ENCODE data around the gene XKR7. TPM values are rescaled to one million over a fixed set of nuclear protein-coding genes. Genes with fewer than 3 reads are reported as not detected.

XKR7 gene
- total and polyA plus RNA-seq, 4 donors, result 0.13 TPM; not detected in 3

DNA sequence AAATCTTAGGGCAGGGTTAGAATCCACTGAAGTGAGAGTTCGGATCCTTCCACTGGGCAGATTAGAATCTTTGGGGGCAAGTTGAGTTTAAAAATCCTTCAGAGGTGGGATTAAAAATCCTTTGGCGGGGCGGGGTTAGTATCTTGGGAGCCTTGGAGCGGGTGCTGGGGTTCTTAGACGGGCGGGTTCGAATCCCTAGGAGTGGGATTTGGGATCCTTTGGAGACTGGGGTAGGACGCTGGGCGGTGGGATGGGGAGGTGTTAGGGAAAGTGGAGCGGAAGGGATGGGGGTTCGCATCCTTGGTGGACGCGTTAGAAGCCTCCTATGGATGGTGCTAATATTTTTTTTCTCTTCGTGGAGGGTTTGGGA, 83.8 kb downstream of the XKR7 start:
- H3K4me1 ChIP-seq (ENCODE audit: control insufficient read depth in 1 of 2, insufficient read depth in 2 of 2, low read length in 2 of 2), result no peaks in the 10 kb centered on the region
- H3K4me3 ChIP-seq (ENCODE audit: low read length in 2 of 2), result no peak overlapping the region
- no peak overlapping the region for H3K27ac ChIP-seq (ENCODE audit: low read depth in 1 of 2, low read length in 2 of 2)
- DNase-seq, result peak in 1 of 2 donors; percentile 61
- peaks cover 1% of the 10 kb centered on the region for H3K9me3 ChIP-seq (ENCODE audit: control insufficient read depth, low read length)
- intact Hi-C loops (cut with DNase I), result no loop called here
- H3K27me3 ChIP-seq (ENCODE audit: control insufficient read depth in 1 of 2, insufficient read depth in 2 of 2, low read length in 1 of 2), result no peaks in the 10 kb centered on the region
- H3K36me3 ChIP-seq (ENCODE audit: control insufficient read depth in 1 of 2, insufficient read depth in 2 of 2, low read length in 1 of 2), result no peaks in the 10 kb centered on the region
- WGBS, 2 donors, result 7 to 8% methylated on average over 13 to 14 of the region's 14 CpGs
- ATAC-seq (ENCODE audit: low FRiP score), result no peak

DNA sequence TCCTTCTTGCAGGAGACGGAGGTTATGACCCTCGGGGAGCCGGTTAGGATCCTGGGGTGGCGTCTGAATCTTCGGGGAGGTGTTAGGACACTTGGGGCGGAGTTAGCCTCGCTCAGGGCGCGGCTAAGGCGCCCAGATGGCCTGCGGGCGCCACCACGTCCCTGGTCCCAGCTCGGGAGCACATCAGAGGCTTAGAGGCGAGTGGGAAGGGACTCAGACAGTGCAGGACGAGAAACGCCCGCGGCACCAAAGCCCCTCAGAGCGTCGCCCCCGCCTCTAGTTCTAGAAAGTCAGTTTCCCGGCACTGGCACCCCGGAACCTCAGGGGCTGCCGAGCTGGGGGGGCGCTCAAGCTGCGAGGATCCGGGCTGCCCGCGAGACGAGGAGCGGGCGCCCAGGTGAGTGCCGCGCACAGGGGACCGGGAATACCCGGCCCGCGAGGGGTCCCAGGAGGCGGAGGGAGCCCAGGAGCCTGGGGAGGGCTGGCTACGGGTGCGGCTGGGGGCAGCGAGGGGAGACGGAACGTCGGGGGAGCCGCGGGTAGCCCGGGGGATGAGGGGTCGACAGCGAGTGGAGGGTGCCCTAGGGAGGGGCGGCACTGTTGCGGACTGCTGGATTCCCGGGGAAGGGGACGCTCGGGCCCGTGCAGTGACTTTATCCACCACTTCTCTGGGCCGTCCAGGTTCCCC, 84.3 kb downstream of the XKR7 start, which contains the start of gene HCK:
HCK (plus strand) TSS at position 153 of the 688 bp plus-strand sequence.
- Histone ChIP-seq H3K4me1 (ENCODE audit: control insufficient read depth in 1 of 2, insufficient read depth in 2 of 2, low read length in 2 of 2) (no peaks in the 10 kb centered on the region), H3K36me3 (ENCODE audit: control insufficient read depth in 1 of 2, insufficient read depth in 2 of 2, low read length in 1 of 2) (no peaks in the 10 kb centered on the region), H3K4me3 (ENCODE audit: low read length in 2 of 2) (no peak within 1 kb of the TSS), H3K27ac (ENCODE audit: low read depth in 1 of 2, low read length in 2 of 2) (no peak within 1 kb of the TSS), H3K9me3 (ENCODE audit: control insufficient read depth, low read length) (peaks cover 1% of the 10 kb centered on the region), H3K27me3 (ENCODE audit: control insufficient read depth in 1 of 2, insufficient read depth in 2 of 2, low read length in 1 of 2) (no peaks in the 10 kb centered on the region)
- intact Hi-C loops (cut with DNase I), result no loop called here
- DNase-seq (peak; percentile 72 to 78), ATAC-seq (ENCODE audit: low FRiP score) (peak; percentile 70)
- 2% methylated on average over 56 to 58 of the region's 58 CpGs for WGBS, 2 donors

DNA sequence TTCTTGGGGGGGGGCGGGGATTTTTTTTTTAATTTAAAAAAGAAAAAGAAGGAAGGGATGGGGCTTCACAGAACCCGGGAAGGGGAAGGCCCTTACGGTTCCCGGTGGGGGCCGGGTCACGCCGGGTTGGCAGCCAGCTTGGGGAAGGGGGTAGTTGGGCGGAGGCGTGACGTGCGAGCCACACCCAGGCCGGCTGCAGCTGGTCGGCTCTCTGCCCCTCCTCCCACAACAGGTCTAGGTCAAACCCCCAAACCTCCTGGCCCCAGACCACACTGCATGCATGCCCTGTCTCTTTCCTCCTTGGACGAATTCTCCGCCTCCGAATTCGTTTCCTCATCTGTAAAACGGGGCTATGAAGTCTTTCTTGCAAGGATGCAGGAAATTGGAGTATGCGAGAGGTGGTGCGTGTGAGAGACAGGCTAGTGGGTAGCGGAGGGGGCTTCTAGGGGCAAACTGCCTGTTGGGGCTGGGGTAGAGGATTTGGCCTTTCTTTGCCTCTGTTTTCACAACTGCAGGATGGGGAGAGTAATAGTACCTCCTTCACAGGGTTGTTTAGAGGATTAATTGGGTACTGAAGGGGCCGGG, 84.9 kb downstream of the XKR7 start:
- H3K36me3 ChIP-seq (ENCODE audit: control insufficient read depth in 1 of 2, insufficient read depth in 2 of 2, low read length in 1 of 2), result no peaks in the 10 kb centered on the region
- DNase-seq (peak; percentile 84 to 86), ATAC-seq (ENCODE audit: low FRiP score) (peak; percentile 60)
- H3K4me1 ChIP-seq (ENCODE audit: control insufficient read depth in 1 of 2, insufficient read depth in 2 of 2, low read length in 2 of 2), result no peaks in the 10 kb centered on the region
- no peak overlapping the region for H3K4me3 ChIP-seq (ENCODE audit: low read length in 2 of 2)
- no peak overlapping the region for H3K27ac ChIP-seq (ENCODE audit: low read depth in 1 of 2, low read length in 2 of 2)
- 15 to 18% methylated on average over 22 of the region's 22 CpGs for WGBS, 2 donors
- peaks cover 1% of the 10 kb centered on the region for H3K9me3 ChIP-seq (ENCODE audit: control insufficient read depth, low read length)
- no peaks in the 10 kb centered on the region for H3K27me3 ChIP-seq (ENCODE audit: control insufficient read depth in 1 of 2, insufficient read depth in 2 of 2, low read length in 1 of 2)
- intact Hi-C loops (cut with DNase I), result no loop called here

Other genes with a start within 250 kb of the XKR7 start
- 100 to 1,000 TPM in 1 of 2 donors, 10 to 100 TPM in 1; 69.1 to 107 TPM for gene BCL2L1, start 245.3 kb upstream of the XKR7 start, total RNA-seq
- gene BCL2L1, start 245.3 kb upstream of the XKR7 start, polyA plus RNA-seq, result 100 to 1,000 TPM; 103 to 104 TPM
- gene TPX2, start 228.9 kb upstream of the XKR7 start, total RNA-seq, result 1 to 10 TPM in 1 of 2 donors, under 1 TPM in 1; 0.75 to 2.1 TPM
- 1 to 10 TPM; 1.6 to 5.4 TPM for gene TPX2, start 228.9 kb upstream of the XKR7 start, polyA plus RNA-seq
- gene MYLK2, start 148.8 kb upstream of the XKR7 start, total RNA-seq, result under 1 TPM in 1 of 2 donors, not detected in 1; 0.30 TPM
- gene MYLK2, start 148.8 kb upstream of the XKR7 start, polyA plus RNA-seq, result 1 to 10 TPM in 1 of 2 donors, not detected in 1; 8.1 TPM
- gene FOXS1, start 122.5 kb upstream of the XKR7 start, total RNA-seq, result 10 to 100 TPM in 1 of 2 donors, 1 to 10 TPM in 1; 10.0 to 20.2 TPM
- gene FOXS1, start 122.5 kb upstream of the XKR7 start, polyA plus RNA-seq, result 10 to 100 TPM; 11.4 to 76.4 TPM
- 1 to 10 TPM; 2.4 to 4.7 TPM for gene DUSP15, start 97.6 kb upstream of the XKR7 start, total RNA-seq
- 10 to 100 TPM in 1 of 2 donors, 1 to 10 TPM in 1; 2.6 to 31.7 TPM for gene DUSP15, start 97.6 kb upstream of the XKR7 start, polyA plus RNA-seq
- under 1 TPM; 0.19 to 0.81 TPM for gene TTLL9, start 97.5 kb upstream of the XKR7 start, total RNA-seq
- gene TTLL9, start 97.5 kb upstream of the XKR7 start, polyA plus RNA-seq, result under 1 TPM in 1 of 2 donors, not detected in 1; 0.61 TPM
- 1 to 10 TPM; 5.6 to 8.6 TPM for gene PDRG1, start 16.1 kb upstream of the XKR7 start, total RNA-seq
- 10 to 100 TPM; 15.1 to 15.8 TPM for gene PDRG1, start 16.1 kb upstream of the XKR7 start, polyA plus RNA-seq
- gene CCM2L, start 42.3 kb downstream of the XKR7 start, total RNA-seq, result 10 to 100 TPM in 1 of 2 donors, 1 to 10 TPM in 1; 7.4 to 11.0 TPM
- 1 to 10 TPM in 1 of 2 donors, under 1 TPM in 1; 0.88 to 1.7 TPM for gene CCM2L, start 42.3 kb downstream of the XKR7 start, polyA plus RNA-seq
- 10 to 100 TPM; 19.9 to 28.6 TPM for gene HCK, start 84.1 kb downstream of the XKR7 start, total RNA-seq
- gene HCK, start 84.1 kb downstream of the XKR7 start, polyA plus RNA-seq, result 10 to 100 TPM in 1 of 2 donors, 1 to 10 TPM in 1; 4.0 to 20.7 TPM
- gene TM9SF4, start 141.6 kb downstream of the XKR7 start, total RNA-seq, result 10 to 100 TPM; 35.8 to 49.0 TPM
- 10 to 100 TPM in 1 of 2 donors, 1 to 10 TPM in 1; 8.1 to 19.7 TPM for gene TM9SF4, start 141.6 kb downstream of the XKR7 start, polyA plus RNA-seq
- 1 to 10 TPM; 8.2 to 9.8 TPM for gene PLAGL2, start 239.6 kb downstream of the XKR7 start, total RNA-seq
- gene PLAGL2, start 239.6 kb downstream of the XKR7 start, polyA plus RNA-seq, result 1 to 10 TPM; 1.8 to 2.3 TPM
- gene POFUT1, start 239.7 kb downstream of the XKR7 start, total RNA-seq, result 10 to 100 TPM; 29.8 to 35.2 TPM
- 10 to 100 TPM; 10.6 to 16.5 TPM for gene POFUT1, start 239.7 kb downstream of the XKR7 start, polyA plus RNA-seq